Tibial nerve (tissue), 4 donors: Measurements from ENCODE around the gene BCAR3. TPM values are rescaled to one million over a fixed set of nuclear protein-coding genes. Genes with fewer than 3 reads are reported as not detected.
A peak's percentile ranks its signal among the peaks of the same experiment; 100 is the strongest.

ENCODE experiments used
- DNase-seq, 2 donors: peaks; one replicate each; pipeline ENCODE4 v3.0.0-alpha.2; 2019; ENCODE audit warnings: low spot score in 2 of 2
- H3K27ac ChIP-seq, 4 donors: fragments of 200-600 bp; sonication (generic) in 3 of 4; one replicate each; pipeline ENCODE4 v1.5.1; 2017 to 2019; ENCODE audit warnings: mild to moderate bottlenecking in 1 of 4
- H3K27me3 ChIP-seq, 2 donors: fragments of 200-600 bp; sonication (generic) in 1 of 2; one replicate each; pipeline versions ENCODE4 v1.5.1 to v1.6.0; 2017 to 2019
- H3K36me3 ChIP-seq, 3 donors: fragments of 200-600 bp; sonication (generic); one replicate each; pipeline ENCODE4 v1.5.1; 2018 to 2019
- H3K4me1 ChIP-seq, 4 donors: fragments of 200-600 bp; sonication (generic) in 3 of 4; one replicate each; pipeline ENCODE4 v1.5.1; 2017 to 2019
- H3K4me3 ChIP-seq, 4 donors: fragments of 200-600 bp; sonication (generic) in 3 of 4; one replicate each; pipeline ENCODE4 v1.5.1; 2017 to 2019; ENCODE audit warnings: mild to moderate bottlenecking in 1 of 4, moderate library complexity in 1 of 4
- H3K9me3 ChIP-seq, 4 donors: fragments of 200-600 bp; sonication (generic) in 3 of 4; one replicate each; pipeline ENCODE4 v1.5.1; 2017 to 2019
- EP300 ChIP-seq, 2 donors: sonication (generic); formaldehyde crosslinking; IDR thresholded peaks; one replicate each; pipeline ENCODE4 v1.6.1; 2017; ENCODE audit warnings: antibody characterized with exemption in 2 of 2, mild to moderate bottlenecking in 1 of 2
- POLR2A ChIP-seq, 2 donors: fragments of 450-650 bp; IDR thresholded peaks; one replicate each; pipeline ENCODE4 v1.6.1; 2017; ENCODE audit warnings: antibody characterized with exemption in 2 of 2, mild to moderate bottlenecking in 2 of 2, moderate library complexity in 2 of 2
- WGBS, 2 donors: methylation state at CpG; one replicate each; pipeline ENCODE4 v1.1.5; 2018; 5-methylcytosine and 5-hydroxymethylcytosine counted together
- total RNA-seq, 4 donors: library from RNA; depleted of rRNA; stranded (reverse); fragments of >200 nt; gene quantifications; one replicate each; pipeline ENCODE4 v1.1.0, GENCODE V29; 2016
- TF ChIP-seq, protein P1 (sequence below), 5 experiments: fragments of 200-600 bp in 3 of 5; fragments of 450-650 bp in 2 of 5; sonication (generic) in 3 of 5; IDR thresholded peaks; one replicate each; pipeline ENCODE4 v1.5.1; 2016 to 2019; ENCODE audit warnings: antibody characterized with exemption in 5 of 5, mild to moderate bottlenecking in 3 of 5, moderate library complexity in 2 of 5

The BCAR3 gene
- total RNA-seq, 4 donors from 2014 or later = 26.2 to 41.8 (median 36.5) TPM

DNA sequence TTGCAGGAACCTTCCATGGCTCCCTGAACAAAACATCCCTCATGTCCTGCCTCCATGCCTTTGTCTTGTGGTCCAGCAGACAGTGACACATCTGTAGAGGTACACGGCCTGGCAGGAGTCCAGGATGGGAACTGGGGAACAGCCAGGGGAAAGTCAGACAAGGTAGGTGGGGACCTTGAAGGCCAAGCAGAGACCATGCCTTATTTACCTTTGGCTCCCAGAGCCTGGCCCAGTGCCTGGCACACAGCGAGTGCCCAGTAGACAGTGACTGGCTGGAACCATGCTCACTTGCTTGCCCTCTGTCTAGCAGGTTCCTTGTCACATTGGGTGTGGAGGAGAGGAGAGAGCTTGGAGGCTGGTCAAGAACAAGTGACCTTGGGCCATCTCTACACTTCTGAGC lies 81.0 kb downstream of the BCAR3 start:
- H3K27me3 ChIP-seq = no peaks in the 10 kb centered on the region
- H3K9me3 ChIP-seq = no peaks in the 10 kb centered on the region
- H3K4me1 ChIP-seq = peaks cover 0 to 80% (median 8%) of the 10 kb centered on the region in 4 donors
- WGBS, 2 donors = 83 to 89% methylated on average over 2 of the region's 2 CpGs
- no peak overlapping the region for H3K4me3 ChIP-seq
- no peak overlapping the region for H3K27ac ChIP-seq
- DNase-seq = no peak
- no peaks in the 10 kb centered on the region for H3K36me3 ChIP-seq
- TF ChIP-seq EP300 (IDR thresholded peaks at IDR 0.05) (no peak), POLR2A (IDR thresholded peaks at IDR 0.05) (no peak)
- TF ChIP-seq, protein P1, sequence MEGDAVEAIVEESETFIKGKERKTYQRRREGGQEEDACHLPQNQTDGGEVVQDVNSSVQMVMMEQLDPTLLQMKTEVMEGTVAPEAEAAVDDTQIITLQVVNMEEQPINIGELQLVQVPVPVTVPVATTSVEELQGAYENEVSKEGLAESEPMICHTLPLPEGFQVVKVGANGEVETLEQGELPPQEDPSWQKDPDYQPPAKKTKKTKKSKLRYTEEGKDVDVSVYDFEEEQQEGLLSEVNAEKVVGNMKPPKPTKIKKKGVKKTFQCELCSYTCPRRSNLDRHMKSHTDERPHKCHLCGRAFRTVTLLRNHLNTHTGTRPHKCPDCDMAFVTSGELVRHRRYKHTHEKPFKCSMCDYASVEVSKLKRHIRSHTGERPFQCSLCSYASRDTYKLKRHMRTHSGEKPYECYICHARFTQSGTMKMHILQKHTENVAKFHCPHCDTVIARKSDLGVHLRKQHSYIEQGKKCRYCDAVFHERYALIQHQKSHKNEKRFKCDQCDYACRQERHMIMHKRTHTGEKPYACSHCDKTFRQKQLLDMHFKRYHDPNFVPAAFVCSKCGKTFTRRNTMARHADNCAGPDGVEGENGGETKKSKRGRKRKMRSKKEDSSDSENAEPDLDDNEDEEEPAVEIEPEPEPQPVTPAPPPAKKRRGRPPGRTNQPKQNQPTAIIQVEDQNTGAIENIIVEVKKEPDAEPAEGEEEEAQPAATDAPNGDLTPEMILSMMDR (IDR thresholded peaks at IDR 0.05) = no peak

DNA sequence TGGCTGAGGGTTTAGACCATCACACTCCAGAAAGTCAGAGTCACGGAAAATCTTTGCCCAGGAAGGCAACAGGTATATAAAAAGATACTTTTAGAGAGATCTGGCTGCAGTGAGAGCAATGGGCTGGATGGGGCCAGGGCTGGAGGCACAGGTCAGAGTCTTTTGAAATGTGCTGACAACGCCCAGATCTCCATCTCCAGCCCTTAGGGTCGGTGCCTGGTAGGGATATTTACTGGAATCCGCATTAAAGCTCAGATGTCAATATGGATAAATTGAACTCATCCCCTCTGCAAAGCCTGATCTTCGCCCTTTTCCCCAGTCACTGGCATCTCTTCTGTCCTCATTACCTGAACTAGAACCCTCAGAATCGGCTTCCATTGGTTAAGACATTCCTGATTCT lies 82.2 kb downstream of the BCAR3 start:
- peaks cover 0 to 81% (median 10%) of the 10 kb centered on the region in 4 donors for H3K4me1 ChIP-seq
- H3K27ac ChIP-seq = peak overlapping the region in 1 of 4 donors; percentile 6
- H3K36me3 ChIP-seq = no peaks in the 10 kb centered on the region
- WGBS, 2 donors = 95 to 96% methylated on average over 6 of the region's 6 CpGs
- no peak for DNase-seq
- H3K9me3 ChIP-seq = no peaks in the 10 kb centered on the region
- H3K4me3 ChIP-seq = no peak overlapping the region
- no peaks in the 10 kb centered on the region for H3K27me3 ChIP-seq
- TF ChIP-seq, protein P1 (IDR thresholded peaks at IDR 0.05) = no peak
- TF ChIP-seq EP300 (IDR thresholded peaks at IDR 0.05) = no peak
- no peak for TF ChIP-seq POLR2A (IDR thresholded peaks at IDR 0.05)

- Histone ChIP-seq H3K4me1 (peaks cover 0 to 83% (median 14%) of the 10 kb centered on the region in 4 donors), H3K4me3 (no peak overlapping the region), H3K36me3 (no peaks in the 10 kb centered on the region), H3K9me3 (no peaks in the 10 kb centered on the region), H3K27ac (peak overlapping the region in 1 of 4 donors; percentile 19), H3K27me3 (no peaks in the 10 kb centered on the region)
- 89 to 92% methylated on average over 7 of the region's 7 CpGs for WGBS, 2 donors
- no peak for TF ChIP-seq POLR2A (IDR thresholded peaks at IDR 0.05)
- no peak for TF ChIP-seq EP300 (IDR thresholded peaks at IDR 0.05)
- TF ChIP-seq, protein P1 (IDR thresholded peaks at IDR 0.05) = no peak
- no peak for DNase-seq
Observed at GRCh38 chr1:93598861-93599439, 82.7 kb downstream of the BCAR3 start.

- Histone ChIP-seq H3K27ac (no peak overlapping the region), H3K4me1 (peaks cover 0 to 82% (median 14%) of the 10 kb centered on the region in 4 donors), H3K9me3 (no peaks in the 10 kb centered on the region), H3K4me3 (no peak overlapping the region), H3K27me3 (no peaks in the 10 kb centered on the region), H3K36me3 (no peaks in the 10 kb centered on the region)
- 75 to 77% methylated on average over 2 of the region's 2 CpGs for WGBS, 2 donors
- TF ChIP-seq EP300 (IDR thresholded peaks at IDR 0.05) (no peak), POLR2A (IDR thresholded peaks at IDR 0.05) (no peak)
- TF ChIP-seq, protein P1 (IDR thresholded peaks at IDR 0.05) = no peak
- DNase-seq = no peak
Observed at GRCh38 chr1:93598396-93598795, 83.2 kb downstream of the BCAR3 start.

GRCh38 chr1:93597709-93598108 lies 83.9 kb downstream of the BCAR3 start:
- no peak overlapping the region for H3K4me3 ChIP-seq
- no peak for DNase-seq
- no peaks in the 10 kb centered on the region for H3K27me3 ChIP-seq
- H3K36me3 ChIP-seq = no peaks in the 10 kb centered on the region
- no peaks in the 10 kb centered on the region for H3K9me3 ChIP-seq
- peaks cover 0 to 83% (median 14%) of the 10 kb centered on the region in 4 donors for H3K4me1 ChIP-seq
- TF ChIP-seq, protein P1 (IDR thresholded peaks at IDR 0.05) = no peak
- TF ChIP-seq POLR2A (IDR thresholded peaks at IDR 0.05) = no peak
- no peak for TF ChIP-seq EP300 (IDR thresholded peaks at IDR 0.05)
- peak overlapping the region in 2 of 4 donors; percentile 1 to 32 for H3K27ac ChIP-seq
- WGBS, 2 donors = 17 to 33% methylated on average over 6 of the region's 6 CpGs
